Measurements from ENCODE around the gene MS4A14. TPM values are rescaled to one million over a fixed set of nuclear protein-coding genes. Genes with fewer than 3 reads are reported as not detected.

The MS4A14 gene
- total RNA-seq, 2 experiments from 2014 or later = not detected

DNA sequence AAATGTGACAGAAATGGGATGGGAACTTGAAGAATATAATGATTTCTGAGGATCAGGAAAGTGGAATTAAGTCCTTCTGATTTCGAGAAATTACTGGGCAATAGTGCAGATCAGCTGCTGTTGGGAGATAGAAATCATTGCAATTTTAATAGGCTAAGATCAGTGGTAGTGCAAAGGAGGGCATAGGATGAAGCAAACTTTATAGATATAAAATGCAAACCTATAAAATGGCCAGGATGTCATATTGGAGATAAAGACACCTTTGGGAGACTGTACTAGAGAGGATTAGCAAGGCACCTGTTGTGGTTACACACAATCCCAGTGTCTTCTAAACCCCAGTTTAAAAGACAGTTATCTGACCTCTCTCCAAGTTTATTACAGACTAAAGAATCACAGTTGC is 24.4 kb upstream of the MS4A14 start:
- POLR2A ChIA-PET = no interaction called here
- ATAC-seq = no peak
- intact Hi-C loops (cut with micrococcal nuclease) = no loop called here
- Mint-ChIP-seq H3K36me3 (ENCODE audit: low read depth) (no peaks in the 10 kb centered on the region), H3K27ac (no peak overlapping the region), H3K27me3 (peaks cover 33% of the 10 kb centered on the region), H3K4me1 (ENCODE audit: low read depth) (peaks cover 3% of the 10 kb centered on the region), H3K9me3 (no peaks in the 10 kb centered on the region), H3K4me3 (no peak overlapping the region)
- TF ChIP-seq, protein P1, sequence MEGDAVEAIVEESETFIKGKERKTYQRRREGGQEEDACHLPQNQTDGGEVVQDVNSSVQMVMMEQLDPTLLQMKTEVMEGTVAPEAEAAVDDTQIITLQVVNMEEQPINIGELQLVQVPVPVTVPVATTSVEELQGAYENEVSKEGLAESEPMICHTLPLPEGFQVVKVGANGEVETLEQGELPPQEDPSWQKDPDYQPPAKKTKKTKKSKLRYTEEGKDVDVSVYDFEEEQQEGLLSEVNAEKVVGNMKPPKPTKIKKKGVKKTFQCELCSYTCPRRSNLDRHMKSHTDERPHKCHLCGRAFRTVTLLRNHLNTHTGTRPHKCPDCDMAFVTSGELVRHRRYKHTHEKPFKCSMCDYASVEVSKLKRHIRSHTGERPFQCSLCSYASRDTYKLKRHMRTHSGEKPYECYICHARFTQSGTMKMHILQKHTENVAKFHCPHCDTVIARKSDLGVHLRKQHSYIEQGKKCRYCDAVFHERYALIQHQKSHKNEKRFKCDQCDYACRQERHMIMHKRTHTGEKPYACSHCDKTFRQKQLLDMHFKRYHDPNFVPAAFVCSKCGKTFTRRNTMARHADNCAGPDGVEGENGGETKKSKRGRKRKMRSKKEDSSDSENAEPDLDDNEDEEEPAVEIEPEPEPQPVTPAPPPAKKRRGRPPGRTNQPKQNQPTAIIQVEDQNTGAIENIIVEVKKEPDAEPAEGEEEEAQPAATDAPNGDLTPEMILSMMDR (IDR thresholded peaks at IDR 0.05) = no peak
- CTCF ChIA-PET = interaction anchor here (0.8 to 3.3 kb wide), 3 partner anchors 9 to 247 kb away, joined by 3 to 14 read pairs (median 3); no protein-coding TSS in a partner anchor
- DNase-seq = no peak

DNA sequence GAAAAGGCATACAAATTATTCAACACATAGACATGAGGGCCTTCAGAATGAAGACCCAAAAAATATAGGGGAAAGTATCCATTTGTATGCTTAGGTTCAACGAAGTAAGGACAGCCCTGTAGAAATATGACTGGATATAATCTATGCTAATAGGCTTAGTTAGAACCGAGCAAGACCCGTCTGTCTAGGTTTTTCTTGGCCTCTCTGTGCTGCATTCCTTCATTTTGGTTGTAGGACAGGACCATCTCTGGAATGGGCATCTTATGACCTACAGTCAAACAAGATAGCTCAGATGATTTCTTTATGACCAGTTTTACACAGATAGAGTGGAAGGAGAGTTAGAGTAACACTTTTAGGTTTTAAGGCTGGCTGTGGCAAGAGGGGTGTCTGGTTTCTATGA is 23.5 kb upstream of the MS4A14 start:
- Mint-ChIP-seq H3K36me3 (ENCODE audit: low read depth) (no peaks in the 10 kb centered on the region), H3K9me3 (no peaks in the 10 kb centered on the region), H3K4me3 (no peak overlapping the region), H3K27ac (no peak overlapping the region), H3K27me3 (peaks cover 35% of the 10 kb centered on the region), H3K4me1 (ENCODE audit: low read depth) (peaks cover under 1% of the 10 kb centered on the region)
- intact Hi-C loops (cut with micrococcal nuclease) = no loop called here
- TF ChIP-seq, protein P1 (IDR thresholded peaks at IDR 0.05) = no peak
- no peak for DNase-seq
- ChIA-PET POLR2A (no interaction called here), CTCF (interaction anchor here (0.8 to 3.3 kb wide), 2 partner anchors 10 to 29 kb away, joined by 3 to 14 read pairs; no protein-coding TSS in a partner anchor)
- no peak for ATAC-seq

DNA sequence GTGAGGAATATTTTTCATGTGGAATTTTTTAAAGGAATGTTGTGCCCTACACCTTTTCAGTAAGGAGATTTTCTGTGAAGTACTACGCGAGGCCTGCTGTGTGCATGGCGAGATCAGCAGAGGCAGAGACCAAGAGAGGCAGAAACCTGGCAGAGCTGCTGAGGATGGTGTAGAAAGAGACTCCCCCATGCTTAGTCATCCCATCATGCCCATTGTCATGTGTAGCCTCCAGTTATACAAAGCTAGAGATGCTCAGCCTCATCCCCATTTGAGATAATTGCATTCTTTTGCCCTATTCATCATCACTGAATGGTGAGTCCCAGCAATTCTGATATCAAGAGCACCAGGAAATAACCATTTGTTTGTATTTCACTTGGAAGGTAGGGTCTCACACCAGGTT is 20.9 kb upstream of the MS4A14 start:
- intact Hi-C loops (cut with micrococcal nuclease) = no loop called here
- no peak overlapping the region for H3K4me3 Mint-ChIP-seq
- POLR2A ChIA-PET = no interaction called here
- ATAC-seq = no peak
- TF ChIP-seq, protein P1 (IDR thresholded peaks at IDR 0.05) = no peak
- H3K27me3 Mint-ChIP-seq = peaks cover 35% of the 10 kb centered on the region
- no peaks in the 10 kb centered on the region for H3K9me3 Mint-ChIP-seq
- H3K36me3 Mint-ChIP-seq (ENCODE audit: low read depth) = no peaks in the 10 kb centered on the region
- no peak for DNase-seq
- no peak overlapping the region for H3K27ac Mint-ChIP-seq
- peaks cover 7% of the 10 kb centered on the region for H3K4me1 Mint-ChIP-seq (ENCODE audit: low read depth)
- CTCF ChIA-PET = no interaction called here

DNA sequence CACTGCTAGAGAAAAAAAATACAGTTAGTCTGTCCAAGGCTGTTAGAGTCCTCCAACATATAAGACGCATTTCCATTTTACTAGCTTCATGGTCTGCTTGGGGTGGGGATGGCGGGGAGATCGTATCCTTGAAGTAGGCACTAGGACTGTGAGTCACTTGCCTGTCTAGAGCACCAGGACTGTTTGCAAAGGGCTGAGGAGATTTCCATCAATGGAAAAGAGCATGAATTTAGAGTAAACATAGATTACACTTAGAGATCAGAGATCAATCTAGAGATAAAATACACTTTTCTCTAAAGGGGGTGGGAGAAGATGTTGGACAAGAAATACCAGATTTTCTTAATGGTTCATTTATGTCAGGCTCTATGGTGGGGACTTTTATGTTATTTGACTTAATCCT is 19.7 kb upstream of the MS4A14 start:
- intact Hi-C loops (cut with micrococcal nuclease) = no loop called here
- Mint-ChIP-seq H3K9me3 (no peaks in the 10 kb centered on the region), H3K4me1 (ENCODE audit: low read depth) (peaks cover 7% of the 10 kb centered on the region), H3K27me3 (peaks cover 28% of the 10 kb centered on the region), H3K36me3 (ENCODE audit: low read depth) (no peaks in the 10 kb centered on the region), H3K27ac (no peak overlapping the region), H3K4me3 (no peak overlapping the region)
- ATAC-seq (no peak), DNase-seq (no peak)
- TF ChIP-seq, protein P1 (IDR thresholded peaks at IDR 0.05) = no peak
- POLR2A ChIA-PET = no interaction called here
- CTCF ChIA-PET = no interaction called here

DNA sequence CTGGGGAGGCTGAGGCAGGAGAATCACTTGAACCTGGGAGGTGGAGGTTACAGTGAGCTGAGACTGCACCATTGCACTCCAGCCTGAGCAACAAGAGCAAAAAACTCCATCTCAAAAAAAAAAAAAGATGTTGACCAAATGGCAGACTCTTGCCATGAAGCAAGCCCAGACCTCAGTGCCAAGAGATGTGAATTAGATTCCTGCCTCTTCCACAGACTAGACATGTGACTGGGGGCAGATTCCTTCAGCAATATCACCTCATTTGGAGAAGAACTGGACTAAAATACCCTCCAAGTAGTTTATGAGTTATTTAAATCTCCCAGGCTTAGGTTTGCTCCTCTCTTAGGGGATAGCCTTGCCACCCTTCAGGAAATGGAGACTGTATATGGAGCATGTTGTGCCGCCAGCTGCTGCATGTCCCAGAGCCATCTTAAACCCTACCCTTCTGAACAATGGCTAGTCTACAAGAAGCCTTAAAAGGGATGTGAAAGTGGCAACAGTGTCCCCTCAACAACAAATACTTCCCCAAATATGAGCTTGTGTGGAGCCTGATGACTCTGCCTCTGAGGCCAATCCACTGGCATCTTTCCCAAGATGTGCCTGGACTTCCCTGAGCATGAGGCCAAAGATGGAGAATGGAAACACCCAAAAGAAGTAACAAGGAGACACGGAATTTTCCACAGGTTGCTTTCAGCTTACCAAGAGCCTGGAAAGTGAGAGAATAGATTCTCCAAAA is 18.7 kb upstream of the MS4A14 start:
- ChIA-PET CTCF (interaction anchor here (1.2 kb wide), 1 partner anchor 14 kb away, joined by 5 read pairs; no protein-coding TSS in a partner anchor), POLR2A (no interaction called here)
- DNase-seq (no peak), ATAC-seq (no peak)
- Mint-ChIP-seq H3K36me3 (ENCODE audit: low read depth) (no peaks in the 10 kb centered on the region), H3K9me3 (no peaks in the 10 kb centered on the region), H3K27me3 (peaks cover 25% of the 10 kb centered on the region), H3K4me1 (ENCODE audit: low read depth) (peaks cover 7% of the 10 kb centered on the region), H3K4me3 (no peak overlapping the region), H3K27ac (no peak overlapping the region)
- TF ChIP-seq, protein P1 (IDR thresholded peaks at IDR 0.05) = no peak
- intact Hi-C loops (cut with micrococcal nuclease) = no loop called here
